Stimulated activated CD8-positive, alpha-beta memory T cell treated with anti-CD3 and anti-CD28 coated beads, Interleukin-7, amount 100 ng/mL, for 48 hours (primary cell): Measurements from ENCODE around the gene GPR108.

ENCODE experiments used
- DNase-seq, 2 donors: peaks; one replicate each; pipeline ENCODE4 v3.0.0-alpha.2; 2020; ENCODE audit warnings: low read depth in 1 of 2; ENCODE audit errors: extremely low read depth in 1 of 2

GPR108 gene

GRCh38 chr19:6737873-6738786 lies 750 bp upstream of the GPR108 start:
- DNase-seq: peak; percentile 55 to 76

GRCh38 chr19:6736917-6737283 lies 480 bp downstream of the GPR108 start:
- no peak for DNase-seq

GRCh38 chr19:6736169-6736916 lies 1.0 kb downstream of the GPR108 start:
- DNase-seq: peak; percentile 55 to 70

GRCh38 chr19:6735181-6735911 lies 2.0 kb downstream of the GPR108 start:
- no peak for DNase-seq

- DNase-seq: no peak
Observed at GRCh38 chr19:6734096-6734696, 3.2 kb downstream of the GPR108 start.

GRCh38 chr19:6733338-6734095 lies 3.9 kb downstream of the GPR108 start:
- DNase-seq: no peak

- DNase-seq: no peak
Observed at GRCh38 chr19:6732803-6733337, 4.5 kb downstream of the GPR108 start.

- DNase-seq: no peak
Observed at GRCh38 chr19:6731822-6732221, 5.6 kb downstream of the GPR108 start.

GRCh38 chr19:6730941-6731670 lies 6.3 kb downstream of the GPR108 start:
- DNase-seq: no peak

GRCh38 chr19:6730153-6730804 lies 7.1 kb downstream of the GPR108 start:
- DNase-seq: peak in 1 of 2 donors; percentile 50

GRCh38 chr19:6729573-6730152 lies 7.7 kb downstream of the GPR108 start:
- DNase-seq: no peak

GRCh38 chr19:6728346-6728745 lies 9.0 kb downstream of the GPR108 start:
- no peak for DNase-seq

- no peak for DNase-seq
Observed at GRCh38 chr19:6725513-6726231, 11.7 kb downstream of the GPR108 start.

- no peak for DNase-seq
Observed at GRCh38 chr19:6724631-6725492, 12.5 kb downstream of the GPR108 start.

GRCh38 chr19:6723738-6724137 lies 13.6 kb downstream of the GPR108 start:
- DNase-seq: no peak

GRCh38 chr19:6723108-6723618 lies 14.2 kb downstream of the GPR108 start:
- DNase-seq: no peak

GRCh38 chr19:6721773-6722172 lies 15.6 kb downstream of the GPR108 start:
- DNase-seq: no peak
